IMR-90 (cell line): Measurements from ENCODE around the gene MMP14.

Experiments used
- CHD1 ChIP-seq: IDR thresholded peaks from 2 replicates; pipeline ENCODE4 v1.6.1; 2012; ENCODE audit warnings: low read depth, low read length, improper control_type of control experiment
- MAFK ChIP-seq: IDR thresholded peaks from 2 replicates; pipeline ENCODE4 v1.6.1; 2012; ENCODE audit warnings: low read depth, low read length, improper control_type of control experiment
- POLR2A ChIP-seq: IDR thresholded peaks from 2 replicates; pipeline ENCODE4 v1.6.1; 2012; ENCODE audit warnings: mild to moderate bottlenecking, low read depth, low read length
- SMC3 ChIP-seq: fragments of 150-350 bp; IDR thresholded peaks from 2 replicates; pipeline ENCODE4 v1.6.1; 2016; ENCODE audit warnings: low read depth, mild to moderate bottlenecking, antibody characterized with exemption, low read length, moderate library complexity
- TF ChIP-seq, protein P1 (sequence below): conservative IDR thresholded peaks from 2 replicates; pipeline ENCODE4 v1.5.1; 2012; ENCODE audit warnings: mild to moderate bottlenecking, low read depth, low read length, improper control_type of control experiment

DNA sequence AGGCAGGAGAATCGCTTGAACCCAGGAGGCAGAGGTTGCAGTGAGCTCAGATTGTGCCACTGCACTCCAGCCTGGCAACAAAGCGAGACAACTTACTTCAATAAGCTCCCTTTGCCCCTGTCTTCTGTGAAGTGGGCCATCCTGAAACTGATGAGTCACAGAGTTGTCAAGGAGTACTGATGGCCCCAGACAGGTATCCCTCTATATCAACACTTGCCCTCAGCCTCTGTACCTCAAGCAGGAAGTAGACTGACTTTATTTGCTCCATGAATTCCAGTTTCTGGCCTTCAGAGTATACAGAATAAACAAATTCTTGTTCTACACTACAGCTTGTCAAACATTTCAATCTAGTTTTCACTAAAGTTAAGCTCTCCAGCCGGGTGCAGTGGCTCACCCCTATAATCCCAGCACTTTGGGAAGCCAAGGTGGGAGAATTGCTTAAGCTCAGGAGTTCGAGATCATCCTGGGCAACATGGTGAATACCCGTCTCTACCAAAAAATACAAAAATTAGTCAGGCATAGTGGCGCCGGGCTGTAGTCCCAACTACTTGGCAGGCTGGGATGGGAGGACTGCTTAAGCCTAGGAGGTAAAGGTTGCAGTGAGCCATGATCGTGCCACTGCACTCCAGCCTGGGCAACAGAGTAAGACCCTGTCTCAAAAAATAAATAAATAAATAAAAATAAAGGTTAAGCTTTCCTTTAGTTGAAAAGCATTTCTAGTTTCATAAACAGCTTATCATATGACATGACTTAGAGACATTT is 18.8 kb downstream of the MMP14 start:
- TF ChIP-seq POLR2A (no peak), SMC3 (no peak), MAFK (no peak), CHD1 (no peak)
- TF ChIP-seq, protein P1, sequence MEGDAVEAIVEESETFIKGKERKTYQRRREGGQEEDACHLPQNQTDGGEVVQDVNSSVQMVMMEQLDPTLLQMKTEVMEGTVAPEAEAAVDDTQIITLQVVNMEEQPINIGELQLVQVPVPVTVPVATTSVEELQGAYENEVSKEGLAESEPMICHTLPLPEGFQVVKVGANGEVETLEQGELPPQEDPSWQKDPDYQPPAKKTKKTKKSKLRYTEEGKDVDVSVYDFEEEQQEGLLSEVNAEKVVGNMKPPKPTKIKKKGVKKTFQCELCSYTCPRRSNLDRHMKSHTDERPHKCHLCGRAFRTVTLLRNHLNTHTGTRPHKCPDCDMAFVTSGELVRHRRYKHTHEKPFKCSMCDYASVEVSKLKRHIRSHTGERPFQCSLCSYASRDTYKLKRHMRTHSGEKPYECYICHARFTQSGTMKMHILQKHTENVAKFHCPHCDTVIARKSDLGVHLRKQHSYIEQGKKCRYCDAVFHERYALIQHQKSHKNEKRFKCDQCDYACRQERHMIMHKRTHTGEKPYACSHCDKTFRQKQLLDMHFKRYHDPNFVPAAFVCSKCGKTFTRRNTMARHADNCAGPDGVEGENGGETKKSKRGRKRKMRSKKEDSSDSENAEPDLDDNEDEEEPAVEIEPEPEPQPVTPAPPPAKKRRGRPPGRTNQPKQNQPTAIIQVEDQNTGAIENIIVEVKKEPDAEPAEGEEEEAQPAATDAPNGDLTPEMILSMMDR, result no peak
